NOMO-1 (cell line): ENCODE results near the gene PAM.

Experiments used
- DNase-seq, 2 experiments: peaks; one replicate each; lab custom pipeline; 2025; ENCODE audit not compliant: unreplicated experiment in 2 of 2; lab: John Stamatoyannopoulos, UW

Gene PAM

GRCh38 chr5:102927007-102927406, 171.9 kb downstream of the PAM start:
- no peak for DNase-seq

- DNase-seq, result no peak
Observed at GRCh38 chr5:102930244-102930643, 175.1 kb downstream of the PAM start.

- no peak for DNase-seq
Observed at GRCh38 chr5:102931085-102931725, 176.1 kb downstream of the PAM start.

GRCh38 chr5:102932781-102933180, 177.7 kb downstream of the PAM start:
- DNase-seq, result no peak

- no peak for DNase-seq
Observed at GRCh38 chr5:102933316-102933715, 178.2 kb downstream of the PAM start.

- DNase-seq, result no peak
Observed at GRCh38 chr5:102933721-102934459, 178.8 kb downstream of the PAM start.

- no peak for DNase-seq
Observed at GRCh38 chr5:102937894-102938293, 182.8 kb downstream of the PAM start.

- no peak for DNase-seq
Observed at GRCh38 chr5:102941111-102941510, 186.0 kb downstream of the PAM start.

GRCh38 chr5:102946414-102946813, 191.3 kb downstream of the PAM start:
- DNase-seq, result no peak

- DNase-seq, result no peak
Observed at GRCh38 chr5:102946971-102947370, 191.9 kb downstream of the PAM start.

- DNase-seq, result no peak
Observed at GRCh38 chr5:102955488-102955887, 200.4 kb downstream of the PAM start.

GRCh38 chr5:102956599-102956998, 201.5 kb downstream of the PAM start:
- DNase-seq, result no peak

- DNase-seq, result no peak
Observed at GRCh38 chr5:102957141-102957540, 202.0 kb downstream of the PAM start.

GRCh38 chr5:102958481-102959011, 203.4 kb downstream of the PAM start:
- DNase-seq, result no peak

- DNase-seq, result no peak
Observed at GRCh38 chr5:102959055-102959454, 203.9 kb downstream of the PAM start.

GRCh38 chr5:102961671-102962070, 206.6 kb downstream of the PAM start:
- no peak for DNase-seq

GRCh38 chr5:102965653-102966052, 210.5 kb downstream of the PAM start:
- no peak for DNase-seq

- DNase-seq, result no peak
Observed at GRCh38 chr5:102969641-102970040, 214.5 kb downstream of the PAM start.

GRCh38 chr5:102971676-102972293, 216.7 kb downstream of the PAM start:
- DNase-seq, result peak in 1 of 2 experiments; percentile 20

GRCh38 chr5:102974177-102974576, 219.1 kb downstream of the PAM start:
- DNase-seq, result no peak

- no peak for DNase-seq
Observed at GRCh38 chr5:102975045-102975444, 219.9 kb downstream of the PAM start.
